ENCODE measurements around the gene PRPF40A.

DNA sequence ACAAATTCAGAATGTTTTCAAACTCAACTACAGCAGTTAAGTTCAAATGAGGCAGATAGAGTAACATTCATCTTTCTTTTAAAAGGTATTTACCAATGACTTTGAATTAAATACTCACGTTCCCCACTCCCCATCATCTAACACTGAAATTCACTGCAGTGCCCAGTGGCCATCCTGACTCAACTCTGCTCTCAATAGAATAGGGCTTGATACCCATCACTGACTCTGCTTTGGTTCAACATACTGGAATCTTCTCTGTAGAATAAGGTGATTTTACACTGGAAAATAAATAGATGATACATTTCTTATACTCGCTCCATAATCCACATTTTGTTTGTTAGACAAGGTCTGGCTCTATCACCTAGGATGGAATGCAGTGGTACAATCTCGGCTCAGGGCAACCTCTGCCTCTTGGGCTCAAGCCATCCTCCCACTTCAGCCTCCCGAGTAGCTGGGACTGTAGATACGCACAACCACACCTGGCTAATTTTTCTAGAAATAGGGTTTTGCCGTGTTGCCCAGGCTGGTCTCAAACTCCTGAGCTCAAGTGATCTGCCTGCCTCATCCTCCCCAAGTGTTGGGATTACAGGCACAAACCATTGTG is 66.4 kb downstream of the PRPF40A start:
- TF ChIP-seq, protein P1, sequence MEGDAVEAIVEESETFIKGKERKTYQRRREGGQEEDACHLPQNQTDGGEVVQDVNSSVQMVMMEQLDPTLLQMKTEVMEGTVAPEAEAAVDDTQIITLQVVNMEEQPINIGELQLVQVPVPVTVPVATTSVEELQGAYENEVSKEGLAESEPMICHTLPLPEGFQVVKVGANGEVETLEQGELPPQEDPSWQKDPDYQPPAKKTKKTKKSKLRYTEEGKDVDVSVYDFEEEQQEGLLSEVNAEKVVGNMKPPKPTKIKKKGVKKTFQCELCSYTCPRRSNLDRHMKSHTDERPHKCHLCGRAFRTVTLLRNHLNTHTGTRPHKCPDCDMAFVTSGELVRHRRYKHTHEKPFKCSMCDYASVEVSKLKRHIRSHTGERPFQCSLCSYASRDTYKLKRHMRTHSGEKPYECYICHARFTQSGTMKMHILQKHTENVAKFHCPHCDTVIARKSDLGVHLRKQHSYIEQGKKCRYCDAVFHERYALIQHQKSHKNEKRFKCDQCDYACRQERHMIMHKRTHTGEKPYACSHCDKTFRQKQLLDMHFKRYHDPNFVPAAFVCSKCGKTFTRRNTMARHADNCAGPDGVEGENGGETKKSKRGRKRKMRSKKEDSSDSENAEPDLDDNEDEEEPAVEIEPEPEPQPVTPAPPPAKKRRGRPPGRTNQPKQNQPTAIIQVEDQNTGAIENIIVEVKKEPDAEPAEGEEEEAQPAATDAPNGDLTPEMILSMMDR (conservative IDR thresholded peaks at IDR 0.05; ENCODE audit: low read length), result no peak
- TF ChIP-seq EZH2phosphoT487 (IDR thresholded peaks at IDR 0.05; ENCODE audit: borderline replicate concordance), result no peak

Measured in Loucy (cell line).